Glutamatergic neuron (in vitro differentiated cells): ENCODE results near the gene EEF1E1. TPM values are rescaled to one million over a fixed set of nuclear protein-coding genes. Genes with fewer than 3 reads are reported as not detected.

Experiments
- DNase-seq: peaks from one replicate; pipeline ENCODE4 v3.0.0; 2022
- H3K27ac Mint-ChIP-seq: one replicate; pipeline ENCODE4 v1.8.0; 2020; ENCODE audit warnings: mild to moderate bottlenecking, mixed read lengths, inconsistent platforms; ENCODE audit not compliant: unreplicated experiment
- H3K27me3 Mint-ChIP-seq: one replicate; pipeline ENCODE4 v1.8.0; 2020; ENCODE audit warnings: mild to moderate bottlenecking, moderate library complexity, mixed read lengths, inconsistent platforms; ENCODE audit not compliant: unreplicated experiment
- H3K36me3 Mint-ChIP-seq: one replicate; pipeline ENCODE4 v1.8.0; 2020; ENCODE audit warnings: mild to moderate bottlenecking, mixed read lengths, inconsistent platforms; ENCODE audit not compliant: unreplicated experiment
- H3K4me1 Mint-ChIP-seq: one replicate; pipeline ENCODE4 v1.8.0; 2020; ENCODE audit warnings: mild to moderate bottlenecking, low read depth, mixed read lengths, inconsistent platforms; ENCODE audit not compliant: unreplicated experiment
- H3K4me3 Mint-ChIP-seq: one replicate; pipeline ENCODE4 v1.8.0; 2020; ENCODE audit warnings: mild to moderate bottlenecking, mixed read lengths, inconsistent platforms; ENCODE audit not compliant: unreplicated experiment
- H3K9me3 Mint-ChIP-seq: one replicate; pipeline ENCODE4 v1.8.0; 2020; ENCODE audit warnings: mild to moderate bottlenecking, moderate library complexity, mixed read lengths, inconsistent platforms; ENCODE audit not compliant: unreplicated experiment
- total RNA-seq: library from RNA; stranded (reverse); fragmentation: NEBNext Ultra II Directional; extraction: Animal tissue kit (Norgen Biotek cat#: 25700); gene quantifications from one replicate; pipeline ENCODE4 v1.2.1, GENCODE V29; 2021; ENCODE audit not compliant: unreplicated experiment
- TF ChIP-seq, protein P1 (sequence below): fragments of 200-600 bp; sonication (generic); IDR thresholded peaks from one replicate; pipeline ENCODE4 v1.5.0; 2021; ENCODE audit not compliant: partially characterized antibody, unreplicated experiment

Gene EEF1E1
- total RNA-seq, 1 donor from 2014 or later: 20.6 TPM

- DNase-seq: no peak
- Mint-ChIP-seq H3K27me3 (peaks cover 6% of the 10 kb centered on the region), H3K9me3 (no peaks in the 10 kb centered on the region), H3K27ac (no peak overlapping the region), H3K36me3 (no peaks in the 10 kb centered on the region), H3K4me3 (no peak overlapping the region), H3K4me1 (peaks cover 4% of the 10 kb centered on the region)
- TF ChIP-seq, protein P1, sequence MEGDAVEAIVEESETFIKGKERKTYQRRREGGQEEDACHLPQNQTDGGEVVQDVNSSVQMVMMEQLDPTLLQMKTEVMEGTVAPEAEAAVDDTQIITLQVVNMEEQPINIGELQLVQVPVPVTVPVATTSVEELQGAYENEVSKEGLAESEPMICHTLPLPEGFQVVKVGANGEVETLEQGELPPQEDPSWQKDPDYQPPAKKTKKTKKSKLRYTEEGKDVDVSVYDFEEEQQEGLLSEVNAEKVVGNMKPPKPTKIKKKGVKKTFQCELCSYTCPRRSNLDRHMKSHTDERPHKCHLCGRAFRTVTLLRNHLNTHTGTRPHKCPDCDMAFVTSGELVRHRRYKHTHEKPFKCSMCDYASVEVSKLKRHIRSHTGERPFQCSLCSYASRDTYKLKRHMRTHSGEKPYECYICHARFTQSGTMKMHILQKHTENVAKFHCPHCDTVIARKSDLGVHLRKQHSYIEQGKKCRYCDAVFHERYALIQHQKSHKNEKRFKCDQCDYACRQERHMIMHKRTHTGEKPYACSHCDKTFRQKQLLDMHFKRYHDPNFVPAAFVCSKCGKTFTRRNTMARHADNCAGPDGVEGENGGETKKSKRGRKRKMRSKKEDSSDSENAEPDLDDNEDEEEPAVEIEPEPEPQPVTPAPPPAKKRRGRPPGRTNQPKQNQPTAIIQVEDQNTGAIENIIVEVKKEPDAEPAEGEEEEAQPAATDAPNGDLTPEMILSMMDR: no peak
Measured at GRCh38 chr6:8108031-8108660, 5.8 kb upstream of the EEF1E1 start.

- no peaks in the 10 kb centered on the region for H3K27me3 Mint-ChIP-seq
- DNase-seq: no peak
- H3K27ac Mint-ChIP-seq: no peak overlapping the region
- no peak overlapping the region for H3K4me3 Mint-ChIP-seq
- no peaks in the 10 kb centered on the region for H3K4me1 Mint-ChIP-seq
- TF ChIP-seq, protein P1: no peak
- H3K36me3 Mint-ChIP-seq: no peaks in the 10 kb centered on the region
- no peaks in the 10 kb centered on the region for H3K9me3 Mint-ChIP-seq
Measured at GRCh38 chr6:8105791-8106190, 3.4 kb upstream of the EEF1E1 start.

DNA sequence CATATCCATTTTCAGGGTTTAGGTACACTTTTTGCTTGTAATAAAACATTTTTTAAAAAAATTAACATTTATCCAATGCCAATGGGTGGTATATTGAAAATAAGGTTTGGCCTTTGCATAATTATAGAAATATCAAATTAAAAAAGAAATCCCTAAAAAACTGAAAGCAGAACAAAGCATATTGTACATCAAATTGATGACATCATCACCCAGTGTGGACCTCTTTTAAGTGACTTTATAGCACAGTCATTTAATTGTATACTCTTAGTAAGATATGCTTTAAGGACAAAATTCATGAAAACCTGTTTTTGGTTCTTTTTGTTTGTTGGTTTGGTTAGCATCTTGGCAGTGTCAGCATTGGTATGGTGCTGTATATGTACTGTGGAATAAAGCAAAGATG, 1.4 kb upstream of the EEF1E1 start:
- Mint-ChIP-seq H3K36me3 (no peaks in the 10 kb centered on the region), H3K27me3 (peaks cover 1% of the 10 kb centered on the region), H3K27ac (no peak overlapping the region), H3K9me3 (no peaks in the 10 kb centered on the region), H3K4me3 (no peak overlapping the region), H3K4me1 (no peaks in the 10 kb centered on the region)
- DNase-seq: no peak
- TF ChIP-seq, protein P1: no peak

DNA sequence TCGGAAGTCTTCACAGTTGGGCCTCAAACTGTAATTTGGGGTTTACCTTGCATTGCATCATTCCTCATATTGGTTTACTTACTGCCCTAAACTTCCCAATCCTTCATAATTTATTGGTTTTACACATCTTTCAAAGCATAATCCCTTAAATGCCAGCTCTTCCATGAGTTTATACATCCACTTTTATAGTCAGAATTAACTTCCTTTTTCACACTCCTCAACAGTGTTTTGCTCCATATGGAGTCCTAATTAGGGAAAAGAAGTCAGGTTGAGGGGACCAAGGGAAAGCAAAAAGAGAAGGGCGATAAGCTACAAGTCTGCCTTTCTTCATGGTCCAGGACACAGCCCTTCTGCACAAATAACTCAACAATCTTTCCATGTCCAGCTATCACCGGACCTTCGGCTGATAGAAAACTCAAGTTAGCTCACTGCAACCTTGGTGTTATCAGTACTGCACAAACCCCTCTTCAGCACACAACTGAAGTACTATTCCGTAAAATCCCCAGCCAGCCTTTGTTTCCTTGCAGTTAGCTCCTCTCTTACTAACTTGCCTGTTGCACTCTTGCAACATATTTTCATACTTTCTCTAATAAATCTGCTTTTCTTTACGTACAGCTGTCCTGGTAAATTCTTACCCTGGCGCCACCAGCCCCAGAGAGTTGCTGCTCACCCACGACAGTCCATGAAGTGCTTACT, 2.0 kb downstream of the EEF1E1 start:
- no peak overlapping the region for H3K4me3 Mint-ChIP-seq
- H3K4me1 Mint-ChIP-seq: no peaks in the 10 kb centered on the region
- TF ChIP-seq, protein P1: no peak
- H3K27ac Mint-ChIP-seq: no peak overlapping the region
- no peak for DNase-seq
- no peaks in the 10 kb centered on the region for H3K36me3 Mint-ChIP-seq
- no peaks in the 10 kb centered on the region for H3K9me3 Mint-ChIP-seq
- H3K27me3 Mint-ChIP-seq: peaks cover 1% of the 10 kb centered on the region

DNA sequence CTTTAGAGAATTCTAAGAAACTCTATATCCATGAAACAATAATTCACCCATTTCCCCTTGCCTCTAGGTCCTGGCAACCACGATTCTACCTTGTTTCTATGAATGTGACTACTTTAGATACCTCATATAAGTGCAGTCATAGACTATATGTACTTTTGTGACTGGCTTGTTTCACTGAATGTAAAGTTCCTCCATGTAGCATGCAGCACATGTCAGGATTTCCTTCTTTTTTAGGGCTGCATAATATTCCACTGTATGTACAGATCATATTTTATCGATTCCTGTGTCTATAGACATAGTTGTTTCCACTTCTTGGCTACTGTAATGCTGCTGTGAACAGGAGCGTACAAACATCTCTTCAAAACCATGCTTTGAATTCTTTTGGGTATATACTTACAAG, 11.7 kb downstream of the EEF1E1 start:
- no peak for DNase-seq
- peaks cover 1% of the 10 kb centered on the region for H3K27me3 Mint-ChIP-seq
- peaks cover 33% of the 10 kb centered on the region for H3K36me3 Mint-ChIP-seq
- TF ChIP-seq, protein P1: no peak
- peaks cover 8% of the 10 kb centered on the region for H3K9me3 Mint-ChIP-seq
- H3K4me1 Mint-ChIP-seq: no peaks in the 10 kb centered on the region
- no peak overlapping the region for H3K4me3 Mint-ChIP-seq
- H3K27ac Mint-ChIP-seq: no peak overlapping the region
